PC-3 (cell line): ENCODE measurements around the gene RELL1. TPM values are rescaled to one million over a fixed set of nuclear protein-coding genes. Genes with fewer than 3 reads are reported as not detected.

Experiments
- ATAC-seq: fragments of 200-7000 bp; cut with Tn5 transposase; 2 replicates; pipeline ENCODE4 v1.9.1; 2020; ENCODE audit warnings: mild to moderate bottlenecking, moderate library complexity
- BruUV-seq: library from RNA; stranded (reverse); fragments of 400-500 nt; replicated peaks from 2 replicates; lab custom pipeline; 2021; lab: Mats Ljungman, UMichigan
- CTCF ChIA-PET: fragments of 300-600 bp; sonication (Branson Sonifier 250); formaldehyde crosslinking; loops from one replicate; lab custom pipeline; 2022; ENCODE audit warnings: antibody characterized with exemption; lab: Charles Lee
- POLR2A ChIA-PET: fragments of 300-600 bp; sonication (Branson Sonifier 250); formaldehyde crosslinking; loops from one replicate; lab custom pipeline; 2022; ENCODE audit warnings: antibody characterized with exemption; ENCODE audit not compliant: unreplicated experiment; lab: Charles Lee
- DNase-seq: peaks from one replicate; pipeline ENCODE4 v3.0.0-alpha.2; 2015
- H2AFZ ChIP-seq: fragments of 300-600 bp; sonication (generic); 2 replicates; pipeline ENCODE4 v1.6.0; 2016; ENCODE audit warnings: antibody characterized with exemption, low read length
- H3F3A ChIP-seq: fragments of 300-600 bp; sonication (generic); one replicate; pipeline ENCODE4 v1.6.0; 2017; ENCODE audit warnings: antibody characterized with exemption, low read length, control low read depth, mild to moderate bottlenecking; ENCODE audit not compliant: unreplicated experiment
- H3K27ac ChIP-seq: fragments of 300-600 bp; sonication (generic); 2 replicates; pipeline ENCODE4 v1.5.1; 2016; ENCODE audit warnings: mild to moderate bottlenecking, low read length
- H3K27me3 ChIP-seq: fragments of 300-600 bp; sonication (generic); 2 replicates; pipeline ENCODE4 v1.6.1; 2016; ENCODE audit warnings: low read length, mixed read lengths
- H3K36me3 ChIP-seq: fragments of 300-600 bp; sonication (generic); 2 replicates; pipeline ENCODE4 v1.6.1; 2016; ENCODE audit warnings: low read depth, mixed run types, low read length, mixed read lengths
- H3K4me1 ChIP-seq: fragments of 300-600 bp; sonication (generic); 2 replicates; pipeline ENCODE4 v1.5.1; 2016; ENCODE audit warnings: low read length; ENCODE audit not compliant: insufficient read depth
- H3K4me2 ChIP-seq: fragments of 300-600 bp; sonication (generic); 2 replicates; pipeline ENCODE4 v1.6.0; 2016; ENCODE audit warnings: low read length
- H3K4me3 ChIP-seq: fragments of 300-600 bp; sonication (generic); 2 replicates; pipeline ENCODE4 v1.5.1; 2016; ENCODE audit warnings: mild to moderate bottlenecking, low read length, mixed read lengths
- H3K79me2 ChIP-seq: fragments of 300-600 bp; sonication (generic); 2 replicates; pipeline ENCODE4 v1.6.1; 2017; ENCODE audit warnings: low read length, mixed read lengths
- H3K9ac ChIP-seq: fragments of 300-600 bp; sonication (generic); 2 replicates; pipeline ENCODE4 v1.6.0; 2016; ENCODE audit warnings: mild to moderate bottlenecking, low read length
- H3K9me2 ChIP-seq: fragments of 300-600 bp; sonication (generic); replicated peaks from 2 replicates; pipeline ENCODE4 v1.6.1; 2016; ENCODE audit warnings: mixed run types, low read length, mixed read lengths
- H3K9me3 ChIP-seq: fragments of 300-600 bp; sonication (generic); 2 replicates; pipeline ENCODE4 v1.6.1; 2016; ENCODE audit warnings: low read length, mixed read lengths
- H4K20me1 ChIP-seq: fragments of 300-600 bp; sonication (generic); 2 replicates; pipeline ENCODE4 v1.6.1; 2016; ENCODE audit warnings: low read length, mixed read lengths
- CTCF ChIP-seq: fragments of 300-600 bp; sonication (generic); conservative IDR thresholded peaks from 2 replicates; pipeline ENCODE4 v1.5.1; 2017; ENCODE audit warnings: antibody characterized with exemption, low read depth, mild to moderate bottlenecking, low read length
- EZH2 ChIP-seq: fragments of 300-600 bp; sonication (generic); IDR thresholded peaks from one replicate; pipeline ENCODE4 v1.6.1; 2017; ENCODE audit warnings: antibody characterized with exemption, mild to moderate bottlenecking, low read length; ENCODE audit not compliant: unreplicated experiment
- EZH2phosphoT487 ChIP-seq: fragments of 300-600 bp; sonication (generic); IDR thresholded peaks from 2 replicates; pipeline ENCODE4 v1.6.1; 2018; ENCODE audit warnings: mild to moderate bottlenecking, antibody characterized with exemption, low read length, borderline replicate concordance
- intact Hi-C: fragments of 100-400 bp; cut with micrococcal nuclease; formaldehyde crosslinking; loops from 2 replicates; pipeline ENCODE4 v1.9.0; 2023
- total RNA-seq: library from RNA; depleted of rRNA; stranded (reverse); fragments of >200 nt; gene quantifications from 2 replicates; pipeline ENCODE4 v1.2.3, GENCODE V29; 2014

RELL1 gene
- total RNA-seq, 1 experiment from 2014 or later, result 14.6 TPM

- Histone ChIP-seq H3K9ac (no peak overlapping the region), H3K4me3 (no peak overlapping the region), H3K9me3 (no peaks in the 10 kb centered on the region), H3K79me2 (no peaks in the 10 kb centered on the region), H3K4me2 (no peak overlapping the region), H3K27me3 (no peaks in the 10 kb centered on the region), H3F3A (no peaks in the 10 kb centered on the region), H3K27ac (no peak overlapping the region), H2AFZ (no peak overlapping the region), H3K4me1 (peaks cover 8% of the 10 kb centered on the region; the same call in 1 of the 2 replicates), H3K36me3 (no peaks in the 10 kb centered on the region), H4K20me1 (no peaks in the 10 kb centered on the region), H3K9me2 (no peaks in the 10 kb centered on the region)
- ATAC-seq, result no peak
- intact Hi-C loops, result no loop called here
- TF ChIP-seq EZH2 (no peak), CTCF (no peak), EZH2phosphoT487 (no peak)
- no TSS peak for BruUV-seq
- no peak for DNase-seq
- ChIA-PET POLR2A (no interaction called here), CTCF (no interaction called here)
Observed at GRCh38 chr4:37625499-37625898, 60.7 kb downstream of the RELL1 start.

- H3K27ac ChIP-seq, result no peak overlapping the region
- POLR2A ChIA-PET, result no interaction called here
Observed at GRCh38 chr4:37623940-37624339, 62.2 kb downstream of the RELL1 start.

DNA sequence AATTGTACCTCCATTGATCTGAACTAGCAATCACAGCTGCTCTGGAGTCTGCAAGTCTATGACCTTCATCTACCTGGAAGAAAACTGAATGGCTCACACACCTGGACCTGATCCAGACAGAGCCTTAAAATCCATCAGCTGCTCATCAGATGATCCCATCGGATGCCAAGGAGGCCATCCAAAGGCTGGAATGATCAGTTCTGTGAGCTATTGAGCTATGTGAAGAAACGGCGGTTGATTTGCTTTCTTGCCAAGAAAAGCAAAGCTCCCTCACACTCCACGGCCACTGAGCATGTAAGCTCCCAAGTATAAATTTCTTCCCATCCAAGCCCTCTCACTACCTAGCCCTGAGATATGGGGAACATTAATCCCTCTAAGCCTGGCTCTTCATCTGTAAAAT lies 63.1 kb downstream of the RELL1 start:
- no peak overlapping the region for H2AFZ ChIP-seq
- ChIA-PET CTCF (no interaction called here), POLR2A (no interaction called here)
- no peak for DNase-seq
- H3K9me2 ChIP-seq, result no peaks in the 10 kb centered on the region
- no peaks in the 10 kb centered on the region for H3K4me1 ChIP-seq
- H3K9me3 ChIP-seq, result no peaks in the 10 kb centered on the region
- no peak overlapping the region for H3K4me2 ChIP-seq
- no peak overlapping the region for H3K4me3 ChIP-seq
- H4K20me1 ChIP-seq, result no peaks in the 10 kb centered on the region
- no peak overlapping the region for H3K9ac ChIP-seq
- ATAC-seq, result no peak
- no peaks in the 10 kb centered on the region for H3K79me2 ChIP-seq
- no peak overlapping the region for H3K27ac ChIP-seq
- TF ChIP-seq CTCF (no peak), EZH2 (no peak), EZH2phosphoT487 (no peak)
- no peaks in the 10 kb centered on the region for H3F3A ChIP-seq
- no peaks in the 10 kb centered on the region for H3K36me3 ChIP-seq
- no peaks in the 10 kb centered on the region for H3K27me3 ChIP-seq
- intact Hi-C loops, result no loop called here
- BruUV-seq, result no TSS peak

More at GRCh38 chr4:37623940-37624339, 62.2 kb downstream of the RELL1 start:
- H4K20me1 ChIP-seq, result no peaks in the 10 kb centered on the region
- intact Hi-C loops, result no loop called here
- no TSS peak for BruUV-seq
- DNase-seq (no peak), ATAC-seq (no peak)
- H2AFZ ChIP-seq, result no peak overlapping the region
- TF ChIP-seq EZH2phosphoT487 (no peak), EZH2 (no peak)
- H3K27me3 ChIP-seq, result no peaks in the 10 kb centered on the region
- H3K4me1 ChIP-seq, result peaks cover 3% of the 10 kb centered on the region; the same call in 1 of the 2 replicates
- no peak overlapping the region for H3K9ac ChIP-seq
- H3K79me2 ChIP-seq, result no peaks in the 10 kb centered on the region
- H3K9me2 ChIP-seq, result no peaks in the 10 kb centered on the region
- H3K4me3 ChIP-seq, result no peak overlapping the region
- no peaks in the 10 kb centered on the region for H3K36me3 ChIP-seq
- CTCF ChIA-PET, result no interaction called here
- H3F3A ChIP-seq, result no peaks in the 10 kb centered on the region
- H3K9me3 ChIP-seq, result no peaks in the 10 kb centered on the region
- H3K4me2 ChIP-seq, result no peak overlapping the region
